Loucy (cell line): Measurements from ENCODE around the gene PYY.

Source experiments
- EZH2phosphoT487 ChIP-seq: fragments of 200-600 bp; IDR thresholded peaks from 2 replicates; pipeline ENCODE4 v1.6.1; 2018; ENCODE audit warnings: antibody characterized with exemption, mild to moderate bottlenecking, moderate library complexity, borderline replicate concordance
- TF ChIP-seq, protein P1 (sequence below): fragments of 200-600 bp; sonication (generic); conservative IDR thresholded peaks from 2 replicates; pipeline ENCODE4 v1.5.1; 2014; ENCODE audit warnings: mild to moderate bottlenecking, antibody characterized with exemption, low read length

DNA sequence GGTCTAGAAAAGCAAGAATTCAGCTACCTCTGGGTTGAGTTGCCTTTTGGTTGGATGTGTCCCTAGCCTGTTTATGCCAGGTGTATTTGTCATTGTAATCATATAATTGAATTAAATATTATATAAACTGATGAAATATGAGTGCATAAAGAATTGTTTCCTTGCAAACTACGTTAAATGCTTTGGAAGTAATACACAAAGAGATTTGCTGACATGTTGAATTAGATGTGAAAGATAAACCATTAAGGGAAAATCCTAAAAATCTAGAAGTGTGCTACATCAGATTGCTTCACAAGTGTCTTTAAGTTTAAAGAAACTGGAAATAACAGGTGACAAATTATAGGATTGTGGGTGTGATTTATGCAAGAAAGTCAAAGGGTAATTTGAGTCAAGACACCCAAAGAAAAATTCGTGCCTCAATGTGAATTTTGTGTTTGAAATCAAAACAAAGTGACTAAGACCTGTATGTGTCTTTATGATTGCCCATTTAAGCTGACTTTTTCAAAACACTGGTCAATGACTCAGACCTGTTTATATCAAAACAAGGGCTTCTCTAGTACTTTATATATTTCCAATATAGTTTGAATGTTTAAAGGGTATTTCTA is 5.1 kb upstream of the PYY start:
- TF ChIP-seq, protein P1, sequence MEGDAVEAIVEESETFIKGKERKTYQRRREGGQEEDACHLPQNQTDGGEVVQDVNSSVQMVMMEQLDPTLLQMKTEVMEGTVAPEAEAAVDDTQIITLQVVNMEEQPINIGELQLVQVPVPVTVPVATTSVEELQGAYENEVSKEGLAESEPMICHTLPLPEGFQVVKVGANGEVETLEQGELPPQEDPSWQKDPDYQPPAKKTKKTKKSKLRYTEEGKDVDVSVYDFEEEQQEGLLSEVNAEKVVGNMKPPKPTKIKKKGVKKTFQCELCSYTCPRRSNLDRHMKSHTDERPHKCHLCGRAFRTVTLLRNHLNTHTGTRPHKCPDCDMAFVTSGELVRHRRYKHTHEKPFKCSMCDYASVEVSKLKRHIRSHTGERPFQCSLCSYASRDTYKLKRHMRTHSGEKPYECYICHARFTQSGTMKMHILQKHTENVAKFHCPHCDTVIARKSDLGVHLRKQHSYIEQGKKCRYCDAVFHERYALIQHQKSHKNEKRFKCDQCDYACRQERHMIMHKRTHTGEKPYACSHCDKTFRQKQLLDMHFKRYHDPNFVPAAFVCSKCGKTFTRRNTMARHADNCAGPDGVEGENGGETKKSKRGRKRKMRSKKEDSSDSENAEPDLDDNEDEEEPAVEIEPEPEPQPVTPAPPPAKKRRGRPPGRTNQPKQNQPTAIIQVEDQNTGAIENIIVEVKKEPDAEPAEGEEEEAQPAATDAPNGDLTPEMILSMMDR: no peak
- no peak for TF ChIP-seq EZH2phosphoT487
